ENCODE data around the gene ARHGAP25.

- TF ChIP-seq EZH2phosphoT487 (IDR thresholded peaks at IDR 0.05; ENCODE audit: borderline replicate concordance, low read length) (no peak), CTCF (IDR thresholded peaks at IDR 0.05; ENCODE audit: low read depth, low read length, poor library complexity, severe bottlenecking) (peak; percentile 15)
These were observed 40.1 kb downstream of the ARHGAP25 start for GRCh38 chr2:68774569-68775271.
